H1 (cell line): ENCODE measurements around the gene KLK7.

Experiments used
- BCL11A ChIP-seq, 2 experiments: IDR thresholded peaks; one replicate each; pipeline ENCODE4 v1.6.1; 2011; ENCODE audit warnings: low read depth in 2 of 2, low read length in 2 of 2, mild to moderate bottlenecking in 2 of 2
- FOSL1 ChIP-seq: IDR thresholded peaks from 2 replicates; pipeline ENCODE4 v1.6.1; 2011; ENCODE audit warnings: mild to moderate bottlenecking, low read depth, low read length, moderate library complexity; ENCODE audit not compliant: insufficient read depth
- MAX ChIP-seq: IDR thresholded peaks from 2 replicates; pipeline ENCODE4 v1.6.1; 2012; ENCODE audit warnings: inconsistent platforms
- POLR2A ChIP-seq, 2 experiments: IDR thresholded peaks; 1 replicate in 1 of 2; 2 replicates in 1 of 2; pipeline ENCODE4 v1.6.1; 2011; ENCODE audit warnings: low read depth in 2 of 2, low read length in 2 of 2, mild to moderate bottlenecking in 2 of 2; ENCODE audit errors: control extremely low read depth in 1 of 2
- SRF ChIP-seq: IDR thresholded peaks from 2 replicates; pipeline ENCODE4 v1.6.1; 2011; ENCODE audit warnings: mild to moderate bottlenecking, low read depth, low read length, moderate library complexity
- TF ChIP-seq, protein P1 (sequence below), 3 experiments: IDR thresholded peaks; 1 replicate in 2 of 3; 2 replicates in 1 of 3; pipeline versions ENCODE4 v1.5.1 to v1.6.1; 2011; ENCODE audit warnings: low read length in 3 of 3, mild to moderate bottlenecking in 3 of 3, inconsistent platforms in 2 of 3, low read depth in 1 of 3, moderate library complexity in 1 of 3; ENCODE audit not compliant: insufficient read depth in 1 of 3; ENCODE audit errors: control extremely low read depth in 1 of 3

- TF ChIP-seq POLR2A (IDR thresholded peaks at IDR 0.05; ENCODE audit: control extremely low read depth in 1 of 2, low read depth in 2 of 2, low read length in 2 of 2) (no peak), MAX (no peak), FOSL1 (no peak), BCL11A (IDR thresholded peaks at IDR 0.05; ENCODE audit: low read depth in 2 of 2, low read length in 2 of 2) (no peak), SRF (no peak)
- TF ChIP-seq, protein P1, sequence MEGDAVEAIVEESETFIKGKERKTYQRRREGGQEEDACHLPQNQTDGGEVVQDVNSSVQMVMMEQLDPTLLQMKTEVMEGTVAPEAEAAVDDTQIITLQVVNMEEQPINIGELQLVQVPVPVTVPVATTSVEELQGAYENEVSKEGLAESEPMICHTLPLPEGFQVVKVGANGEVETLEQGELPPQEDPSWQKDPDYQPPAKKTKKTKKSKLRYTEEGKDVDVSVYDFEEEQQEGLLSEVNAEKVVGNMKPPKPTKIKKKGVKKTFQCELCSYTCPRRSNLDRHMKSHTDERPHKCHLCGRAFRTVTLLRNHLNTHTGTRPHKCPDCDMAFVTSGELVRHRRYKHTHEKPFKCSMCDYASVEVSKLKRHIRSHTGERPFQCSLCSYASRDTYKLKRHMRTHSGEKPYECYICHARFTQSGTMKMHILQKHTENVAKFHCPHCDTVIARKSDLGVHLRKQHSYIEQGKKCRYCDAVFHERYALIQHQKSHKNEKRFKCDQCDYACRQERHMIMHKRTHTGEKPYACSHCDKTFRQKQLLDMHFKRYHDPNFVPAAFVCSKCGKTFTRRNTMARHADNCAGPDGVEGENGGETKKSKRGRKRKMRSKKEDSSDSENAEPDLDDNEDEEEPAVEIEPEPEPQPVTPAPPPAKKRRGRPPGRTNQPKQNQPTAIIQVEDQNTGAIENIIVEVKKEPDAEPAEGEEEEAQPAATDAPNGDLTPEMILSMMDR (IDR thresholded peaks at IDR 0.05; ENCODE audit: control extremely low read depth in 1 of 3, insufficient read depth in 1 of 3, low read depth in 1 of 3, low read length in 3 of 3): no peak
Measured at GRCh38 chr19:51001515-51001914, 17.8 kb upstream of the KLK7 start, which contains the start of gene KLK8.
